HG03159 (cell line): Measurements from ENCODE around the gene PELI3.
A peak's percentile ranks its signal among the peaks of the same experiment; 100 is the strongest.
"Not testable (repeated sequence)": the region's sequence is repeated elsewhere in the genome, so short reads cannot be mapped to it uniquely, and the experiment has no call there.

Experiments
- ATAC-seq: cut with Tn5 transposase; IDR thresholded peaks from one replicate; pipeline ENCODE4 v1.9.1; 2021; ENCODE audit warnings: mild to moderate bottlenecking, moderate library complexity; ENCODE audit not compliant: unreplicated experiment

Gene PELI3

GRCh38 chr11:66466225-66467033 lies at the start of gene PELI3:
Gene PELI3, plus strand, starts transcription at chr11:66466905. Its CDS starts 1,224 bp downstream, at chr11:66468129.
- ATAC-seq, result peak; percentile 69

- no peak for ATAC-seq
Observed at GRCh38 chr11:66417000-66417399, 49.7 kb upstream of the PELI3 start.

- ATAC-seq, result no peak
Observed at GRCh38 chr11:66418168-66418985, 48.3 kb upstream of the PELI3 start.

GRCh38 chr11:66418986-66419308 lies 47.8 kb upstream of the PELI3 start:
- no peak for ATAC-seq

GRCh38 chr11:66419825-66420224 lies 46.9 kb upstream of the PELI3 start:
- ATAC-seq, result no peak

GRCh38 chr11:66420671-66421476 lies 45.8 kb upstream of the PELI3 start, which contains the start of gene NPAS4:
Gene NPAS4, plus strand, starts transcription at chr11:66421035. Its CDS starts 145 bp downstream, at chr11:66421180.
- ATAC-seq, result no peak

- ATAC-seq, result peak; percentile 62
Observed at GRCh38 chr11:66421492-66422205, 45.1 kb upstream of the PELI3 start.

GRCh38 chr11:66426314-66426713 lies 40.4 kb upstream of the PELI3 start:
- ATAC-seq, result no peak

- no peak for ATAC-seq
Observed at GRCh38 chr11:66428933-66429332, 37.8 kb upstream of the PELI3 start.

GRCh38 chr11:66429983-66430602 lies 36.6 kb upstream of the PELI3 start:
- no peak for ATAC-seq

GRCh38 chr11:66431287-66431686 lies 35.4 kb upstream of the PELI3 start:
- not testable (repeated sequence) for ATAC-seq

GRCh38 chr11:66431871-66432329 lies 34.8 kb upstream of the PELI3 start:
- not testable (repeated sequence) for ATAC-seq

GRCh38 chr11:66432597-66432996 lies 34.1 kb upstream of the PELI3 start:
- no peak for ATAC-seq

- ATAC-seq, result no peak
Observed at GRCh38 chr11:66437979-66438503, 28.7 kb upstream of the PELI3 start.

- ATAC-seq, result peak; percentile 97
Observed at GRCh38 chr11:66438504-66439466, 27.9 kb upstream of the PELI3 start, which contains the start of gene MRPL11. Gene MRPL11, minus strand, starts transcription at chr11:66438848. Its CDS starts 94 bp downstream, at chr11:66438754.

GRCh38 chr11:66440101-66440939 lies 26.4 kb upstream of the PELI3 start:
- ATAC-seq, result not testable (repeated sequence)

GRCh38 chr11:66440940-66441282 lies 25.8 kb upstream of the PELI3 start:
- not testable (repeated sequence) for ATAC-seq

- ATAC-seq, result no peak
Observed at GRCh38 chr11:66443602-66444001, 23.1 kb upstream of the PELI3 start.
